Skeletal muscle tissue (tissue), 4 donors: ENCODE measurements around the gene HTRA2. TPM values are rescaled to one million over a fixed set of nuclear protein-coding genes. Genes with fewer than 3 reads are reported as not detected.

Source experiments
- H3K27ac ChIP-seq: one replicate; pipeline ENCODE4 v1.7.0; 2013; ENCODE audit warnings: mild to moderate bottlenecking, low read depth, low read length, inconsistent platforms
- H3K27me3 ChIP-seq, 3 donors: one replicate each; pipeline ENCODE4 v1.7.0; 2013; ENCODE audit warnings: low read length in 3 of 3; ENCODE audit not compliant: control insufficient read depth in 3 of 3, insufficient read depth in 3 of 3
- H3K36me3 ChIP-seq, 3 donors: one replicate each; pipeline ENCODE4 v1.7.0; 2013; ENCODE audit warnings: low read length in 3 of 3; ENCODE audit not compliant: control insufficient read depth in 3 of 3, insufficient read depth in 3 of 3
- H3K4me1 ChIP-seq, 3 donors: one replicate each; pipeline ENCODE4 v1.7.0; 2013; ENCODE audit warnings: low read length in 3 of 3, mild to moderate bottlenecking in 3 of 3; ENCODE audit not compliant: control insufficient read depth in 3 of 3, insufficient read depth in 3 of 3
- H3K4me3 ChIP-seq, 3 donors: one replicate each; pipeline ENCODE4 v1.7.0; 2013; ENCODE audit warnings: low read length in 3 of 3
- H3K9ac ChIP-seq, 3 donors: one replicate each; pipeline ENCODE4 v1.7.0; 2013; ENCODE audit warnings: low read length in 3 of 3, mild to moderate bottlenecking in 3 of 3, moderate library complexity in 2 of 3, low read depth in 1 of 3
- H3K9me3 ChIP-seq, 3 donors: one replicate each; pipeline ENCODE4 v1.7.0; 2013; ENCODE audit warnings: low read length in 3 of 3; ENCODE audit not compliant: control insufficient read depth in 3 of 3
- total RNA-seq: library from RNA; depleted of rRNA; stranded (reverse); fragments of >200 nt; gene quantifications from one replicate; pipeline ENCODE4 v1.2.3, GENCODE V29; 2014
- donor health status: Osteomylitis.

HTRA2 gene
- total RNA-seq, 1 donor from 2014 or later = 42.3 TPM

DNA sequence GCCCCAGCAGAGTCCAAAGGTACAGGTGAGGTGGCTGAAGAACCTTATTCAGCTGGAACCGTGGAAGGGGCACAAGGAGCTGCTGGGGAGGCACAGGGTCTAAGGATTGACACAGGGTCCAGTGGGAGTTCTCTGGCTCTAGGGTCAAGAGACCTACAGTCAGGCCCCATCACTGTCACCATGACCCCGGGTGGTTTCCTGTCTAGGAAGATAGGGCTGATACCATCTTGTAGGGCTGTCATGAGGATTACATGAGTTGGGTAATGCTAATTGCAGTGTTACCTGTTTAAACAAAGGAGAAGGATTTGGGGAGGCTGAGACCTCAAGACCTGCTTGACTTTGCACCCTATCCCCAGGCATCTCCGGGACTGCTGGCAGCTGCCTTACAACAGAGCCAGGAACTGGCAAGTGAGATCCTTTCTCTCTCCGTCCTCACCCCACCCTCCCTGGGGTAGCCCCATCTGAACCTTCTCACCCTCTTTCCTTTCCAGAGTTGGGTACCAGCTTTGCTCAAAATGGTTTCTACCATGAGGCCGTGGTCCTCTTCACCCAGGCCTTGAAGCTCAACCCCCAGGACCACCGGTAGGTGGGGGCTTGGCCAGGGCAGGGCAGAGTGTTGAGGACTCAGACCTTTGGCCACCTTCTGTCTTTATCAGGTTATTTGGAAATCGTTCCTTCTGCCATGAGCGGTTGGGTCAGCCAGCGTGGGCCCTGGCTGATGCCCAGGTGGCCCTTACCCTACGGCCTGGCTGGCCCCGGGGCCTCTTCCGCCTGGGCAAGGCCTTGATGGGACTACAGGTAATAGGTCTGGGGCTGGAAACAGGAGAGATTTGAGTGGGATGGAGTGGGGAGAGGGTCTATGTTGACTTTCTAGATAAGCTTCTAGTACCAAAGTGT lies 37.8 kb upstream of the HTRA2 start:
- no peak overlapping the region for H3K27ac ChIP-seq
- no peaks in the 10 kb centered on the region for H3K9me3 ChIP-seq
- H3K4me1 ChIP-seq = no peaks in the 10 kb centered on the region
- H3K9ac ChIP-seq = no peak overlapping the region
- H3K4me3 ChIP-seq = no peak overlapping the region
- H3K36me3 ChIP-seq = peaks cover 46 to 55% (median 50%) of the 10 kb centered on the region in 3 donors
- peaks cover 2 to 5% (median 4%) of the 10 kb centered on the region in 3 donors for H3K27me3 ChIP-seq

DNA sequence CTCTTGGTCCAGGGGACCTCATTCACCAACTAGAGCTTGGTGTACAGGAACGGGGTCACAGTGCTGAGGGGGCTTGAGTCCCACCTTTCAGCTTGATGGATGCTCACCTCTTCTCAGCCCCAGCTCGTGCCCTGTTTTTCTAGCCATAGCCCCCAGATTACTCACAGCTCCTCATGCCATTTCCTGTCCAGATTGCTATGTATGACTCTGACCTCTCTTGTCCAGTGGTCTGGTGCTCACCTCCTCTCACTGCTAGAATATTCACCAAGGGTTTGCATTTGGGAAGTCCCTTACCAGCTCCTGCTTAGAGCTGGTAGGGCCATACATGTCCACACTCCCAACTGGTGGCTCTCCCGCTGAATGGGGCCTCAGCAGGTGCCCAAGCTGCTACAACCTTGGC lies 36.2 kb upstream of the HTRA2 start:
- Histone ChIP-seq H3K4me3 (no peak overlapping the region), H3K9ac (no peak overlapping the region), H3K27ac (no peak overlapping the region), H3K4me1 (peaks cover 9 to 12% (median 11%) of the 10 kb centered on the region in 3 donors), H3K27me3 (peaks cover 15 to 21% (median 20%) of the 10 kb centered on the region in 3 donors), H3K36me3 (peaks cover 46 to 54% (median 49%) of the 10 kb centered on the region in 3 donors), H3K9me3 (no peaks in the 10 kb centered on the region)

DNA sequence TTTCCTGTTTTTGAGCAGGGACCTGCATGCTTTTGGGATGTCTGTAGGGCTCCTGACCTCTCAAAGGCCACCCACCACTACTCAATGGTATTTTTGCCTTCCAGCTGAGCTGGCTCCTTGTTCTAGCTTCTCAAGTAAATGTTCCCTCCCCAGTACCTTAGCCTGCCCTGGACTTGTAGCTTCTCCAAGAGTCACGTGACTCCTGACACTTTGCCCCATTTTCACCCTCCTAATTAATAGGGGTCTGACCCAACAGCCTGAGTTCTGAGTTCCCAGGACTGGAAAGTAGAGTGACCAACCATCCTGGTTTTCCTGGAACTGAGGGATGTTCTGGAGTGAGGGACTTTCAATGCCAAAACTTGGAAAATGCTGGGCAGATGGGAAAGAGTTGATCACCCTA lies 34.3 kb upstream of the HTRA2 start:
- H3K9ac ChIP-seq = no peak overlapping the region
- H3K27me3 ChIP-seq = peaks cover 32 to 40% (median 39%) of the 10 kb centered on the region in 3 donors
- no peak overlapping the region for H3K4me3 ChIP-seq
- peaks cover 36 to 39% (median 37%) of the 10 kb centered on the region in 3 donors for H3K36me3 ChIP-seq
- no peak overlapping the region for H3K27ac ChIP-seq
- H3K9me3 ChIP-seq = no peaks in the 10 kb centered on the region
- peaks cover 19 to 23% (median 21%) of the 10 kb centered on the region in 3 donors for H3K4me1 ChIP-seq

DNA sequence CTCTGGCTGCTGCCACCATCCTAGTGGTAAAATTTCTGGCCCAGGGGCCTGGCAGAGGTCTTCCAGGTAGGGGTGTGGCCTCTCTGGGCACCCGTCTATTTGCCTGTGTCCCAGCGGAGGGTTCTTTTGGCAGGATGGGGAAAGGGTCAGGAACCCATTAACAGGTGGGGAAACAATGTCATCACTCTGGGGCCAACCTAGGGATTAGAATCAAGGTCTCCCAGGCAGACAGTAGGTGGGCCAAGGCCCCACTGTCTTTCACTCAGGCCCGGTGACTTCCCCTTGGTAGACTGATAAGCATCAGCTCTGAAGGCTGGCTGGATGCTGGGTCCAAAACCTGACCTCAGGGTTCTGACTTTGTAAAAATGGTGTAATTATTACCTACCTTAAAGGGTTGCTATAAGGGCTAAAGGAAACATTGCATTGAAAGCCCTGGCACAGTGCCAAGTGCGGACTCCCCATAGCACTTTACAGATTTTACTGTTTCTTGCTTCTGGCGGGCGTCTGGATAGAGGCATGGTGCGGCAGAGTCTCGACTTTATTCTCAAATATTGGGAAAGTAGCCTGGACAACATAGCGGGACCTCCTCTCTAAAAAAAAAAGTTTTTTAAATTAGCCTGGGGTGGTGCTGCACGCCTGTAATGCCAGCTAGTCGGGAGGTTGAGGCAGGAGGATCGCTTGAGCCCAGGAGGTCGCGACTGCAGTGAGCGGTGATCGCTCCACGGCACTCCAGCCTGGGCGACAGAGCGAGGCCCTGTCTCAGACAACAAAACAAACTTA lies 32.5 kb upstream of the HTRA2 start:
- Histone ChIP-seq H3K36me3 (peaks cover 19 to 23% (median 20%) of the 10 kb centered on the region in 3 donors), H3K27ac (no peak overlapping the region), H3K27me3 (peaks cover 45 to 56% (median 54%) of the 10 kb centered on the region in 3 donors), H3K9me3 (no peaks in the 10 kb centered on the region), H3K9ac (peak overlapping the region in 2 of 3 donors; percentile 33 to 40), H3K4me1 (peaks cover 19 to 23% (median 21%) of the 10 kb centered on the region in 3 donors), H3K4me3 (peak overlapping the region; percentile 14 to 60 (median 59))

DNA sequence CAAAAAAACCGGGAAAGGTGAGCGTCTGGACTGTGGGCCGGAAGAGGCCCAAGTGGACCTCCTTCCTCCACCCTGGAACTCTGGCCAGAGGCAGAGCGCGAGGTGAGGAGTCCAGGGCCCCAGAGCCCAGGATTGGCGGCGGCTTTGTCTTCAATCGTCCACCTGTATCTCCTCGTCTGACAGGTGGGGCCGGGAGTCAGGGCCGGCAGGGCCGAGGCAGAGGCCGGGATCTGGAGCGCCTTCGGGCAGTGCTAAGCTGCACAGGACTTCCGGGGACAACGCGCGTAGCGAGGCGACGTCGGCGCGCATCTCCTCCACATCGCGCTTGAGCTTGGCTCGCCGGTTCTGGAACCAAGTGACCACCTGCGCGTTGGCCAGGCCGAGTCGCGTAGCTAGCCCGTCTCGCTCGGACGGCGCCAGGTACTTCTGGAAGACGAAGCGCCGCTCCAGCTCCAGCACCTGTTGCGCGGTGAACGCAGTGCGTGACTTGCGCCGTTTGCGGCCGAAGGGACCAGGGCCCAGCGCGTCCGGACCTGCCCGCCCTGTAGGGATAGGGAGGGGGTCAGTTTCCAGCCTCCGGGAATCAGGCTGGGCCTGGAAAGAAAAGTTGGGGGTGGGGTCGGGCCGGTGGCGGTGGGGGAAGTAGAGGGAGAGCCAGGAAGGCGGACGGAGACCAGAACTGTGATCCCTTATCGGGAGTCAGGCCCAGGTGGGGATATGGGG lies 31.8 kb upstream of the HTRA2 start:
- H3K9ac ChIP-seq = peak overlapping the region; percentile 28 to 40 (median 33)
- H3K27ac ChIP-seq = no peak overlapping the region
- no peaks in the 10 kb centered on the region for H3K9me3 ChIP-seq
- peaks cover 47 to 64% (median 62%) of the 10 kb centered on the region in 3 donors for H3K27me3 ChIP-seq
- peak overlapping the region; percentile 59 to 66 (median 60) for H3K4me3 ChIP-seq
- peaks cover 19 to 23% (median 23%) of the 10 kb centered on the region in 3 donors for H3K4me1 ChIP-seq
- H3K36me3 ChIP-seq = peaks cover 11 to 15% (median 12%) of the 10 kb centered on the region in 3 donors

DNA sequence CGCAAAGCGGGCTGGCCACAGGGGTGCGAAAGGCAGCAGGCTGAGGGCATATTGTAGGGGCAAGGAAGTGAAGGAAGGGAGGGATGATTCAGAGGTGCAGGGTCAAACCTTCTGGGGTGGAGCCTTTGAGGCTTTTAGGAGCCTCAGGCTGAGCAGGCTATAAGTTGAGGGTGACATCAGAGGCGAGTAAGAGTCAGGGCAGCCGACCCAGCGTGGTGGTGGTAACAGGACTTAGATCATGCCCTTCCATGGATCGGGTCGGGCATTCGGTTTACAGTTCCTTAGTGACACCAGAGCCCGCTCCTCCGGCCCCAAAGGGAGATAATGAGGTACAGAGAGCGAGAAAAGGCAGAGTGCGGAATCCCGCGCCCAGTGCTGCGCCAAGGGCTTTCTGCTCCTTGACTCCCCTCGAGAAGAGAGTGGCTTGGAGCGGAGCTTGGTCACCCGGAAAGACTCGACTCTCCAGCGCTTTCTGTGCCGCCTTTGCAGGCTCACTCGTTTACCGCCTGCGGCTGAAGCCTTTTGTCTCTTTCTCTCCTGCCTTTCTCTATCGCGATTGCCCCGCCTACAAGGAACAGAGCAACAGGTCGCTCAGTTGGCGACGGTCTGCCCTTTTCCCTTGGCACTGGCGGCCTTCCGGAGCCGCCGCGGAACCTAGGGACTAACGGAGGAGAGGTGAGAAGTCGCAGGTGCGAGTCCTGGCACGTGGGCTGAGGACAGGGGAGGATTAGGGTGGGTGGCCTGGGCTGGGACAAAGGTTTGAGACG lies 31.1 kb upstream of the HTRA2 start:
- peak overlapping the region; percentile 59 to 66 (median 60) for H3K4me3 ChIP-seq
- H3K27me3 ChIP-seq = peaks cover 47 to 70% (median 62%) of the 10 kb centered on the region in 3 donors
- no peak overlapping the region for H3K27ac ChIP-seq
- H3K9me3 ChIP-seq = no peaks in the 10 kb centered on the region
- peak overlapping the region; percentile 29 to 68 (median 30) for H3K9ac ChIP-seq
- peaks cover 20 to 23% (median 23%) of the 10 kb centered on the region in 3 donors for H3K4me1 ChIP-seq
- peaks cover 4 to 8% (median 5%) of the 10 kb centered on the region in 3 donors for H3K36me3 ChIP-seq

DNA sequence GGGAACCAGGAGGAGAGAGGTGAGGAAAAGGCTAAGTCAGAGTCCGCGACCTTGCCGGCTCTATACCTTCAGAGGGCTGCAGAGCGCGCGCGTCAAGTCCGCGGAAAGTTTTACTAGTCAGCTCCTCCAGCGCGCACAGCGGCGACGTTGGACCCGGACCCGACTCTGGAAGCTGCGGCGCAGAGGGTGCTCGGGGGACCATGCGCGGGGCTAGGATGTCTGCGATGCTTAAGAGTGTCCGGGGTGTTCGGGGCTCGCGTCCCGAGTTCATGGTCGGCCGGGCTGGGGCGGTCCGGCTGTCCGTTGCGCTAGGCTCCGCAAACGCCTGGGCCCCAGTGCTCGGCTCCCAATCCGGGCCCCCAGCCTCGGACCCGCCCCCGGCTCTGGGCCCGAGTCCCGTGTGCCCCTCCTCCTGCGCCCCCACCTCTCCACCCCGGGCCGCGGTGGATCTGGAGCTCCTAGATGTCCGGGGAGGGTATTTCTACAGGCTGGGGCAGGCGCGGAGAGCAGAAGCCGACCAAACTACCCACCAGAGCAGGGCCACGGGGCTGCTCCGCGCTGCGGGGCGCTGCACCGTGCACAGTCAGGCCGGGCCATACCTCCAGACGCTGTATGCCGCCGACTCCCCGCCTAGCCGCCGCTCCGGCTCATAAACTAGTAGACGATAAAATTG lies 30.3 kb upstream of the HTRA2 start, which contains the start of gene LBX2:
LBX2 (minus strand) TSS at position 337 of the 673 bp plus-strand sequence; CDS start at position 271, 66 bp downstream.
- Histone ChIP-seq H3K9ac (peak within 1 kb of the TSS; percentile 29 to 68 (median 30)), H3K27ac (no peak within 1 kb of the TSS), H3K27me3 (peaks cover 47 to 75% (median 66%) of the 10 kb centered on the region in 3 donors), H3K4me3 (peak within 1 kb of the TSS; percentile 59 to 66 (median 60)), H3K9me3 (no peaks in the 10 kb centered on the region), H3K4me1 (peaks cover 27 to 29% (median 28%) of the 10 kb centered on the region in 3 donors), H3K36me3 (peaks cover 0 to under 1% (median 0%) of the 10 kb centered on the region in 3 donors)

DNA sequence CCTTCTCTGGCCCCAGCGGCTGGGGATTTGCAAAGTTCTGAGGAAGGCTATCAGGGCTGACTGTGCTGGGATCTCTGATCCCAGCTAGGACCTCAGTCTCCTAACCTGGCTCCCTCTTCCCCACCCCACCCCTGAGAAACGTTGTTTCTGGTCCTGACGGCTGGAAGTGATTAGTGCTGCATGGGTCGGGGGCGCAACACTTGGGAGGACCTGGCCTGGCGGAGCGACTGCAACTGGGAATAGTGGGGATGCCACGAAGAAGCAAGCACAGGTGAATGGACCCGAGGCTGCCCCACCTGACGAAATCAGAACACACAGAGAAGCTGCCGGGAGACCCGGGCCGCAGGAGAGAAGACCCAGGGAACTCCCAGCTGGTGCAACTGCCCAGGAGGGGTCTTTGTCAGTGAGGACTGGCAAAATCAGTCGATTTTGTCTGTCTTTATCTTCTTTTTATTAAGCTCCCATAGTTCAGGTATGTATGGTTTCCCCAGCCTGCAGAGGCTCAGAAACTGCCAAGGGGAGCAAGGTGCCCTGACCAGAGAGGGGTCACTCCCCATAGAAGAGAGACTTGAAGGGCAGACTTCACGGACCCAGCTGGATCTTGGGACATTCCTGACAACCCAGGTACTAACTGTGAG lies 29.7 kb upstream of the HTRA2 start:
- Histone ChIP-seq H3K27ac (no peak overlapping the region), H3K4me3 (no peak overlapping the region), H3K36me3 (peaks cover 4 to 5% (median 5%) of the 10 kb centered on the region in 3 donors), H3K9ac (no peak overlapping the region), H3K4me1 (peaks cover 27 to 30% (median 28%) of the 10 kb centered on the region in 3 donors), H3K27me3 (peaks cover 53 to 75% (median 66%) of the 10 kb centered on the region in 3 donors), H3K9me3 (no peaks in the 10 kb centered on the region)
